Activated CD4-positive, alpha-beta T cell treated with anti-CD3 and anti-CD28 coated beads, Interleukin-2, Interleukin-6, amounts not matched to agents 100 ng/mL and 50 ng/mL, durations not matched to agents 16 hours and 8 hours (primary cell): Measurements from ENCODE around the gene SCAF11.

Experiments
- DNase-seq: peaks from one replicate; pipeline ENCODE4 v3.0.0-alpha.2; 2020

The SCAF11 gene

DNA sequence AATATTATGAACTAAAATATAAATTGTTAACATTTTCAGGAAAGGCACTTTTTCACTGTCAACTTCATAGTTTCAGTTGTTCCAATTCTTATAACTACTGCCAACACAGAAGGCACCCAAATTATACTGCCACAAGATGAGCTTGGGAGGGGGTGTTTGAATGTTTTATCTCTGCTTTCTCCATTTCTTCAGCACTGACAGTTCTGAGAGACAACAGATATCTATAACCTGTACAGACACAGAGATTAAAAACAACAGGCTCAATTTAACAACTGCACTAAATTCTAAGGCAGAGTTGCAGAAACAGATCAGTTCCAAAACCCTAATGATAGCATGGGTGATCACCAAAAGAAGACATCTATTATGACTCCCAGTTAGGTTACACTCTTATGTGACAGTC is 12.8 kb downstream of the SCAF11 start:
- no peak for DNase-seq

GRCh38 chr12:45975506-45975905 is 14.9 kb downstream of the SCAF11 start:
- DNase-seq, result no peak

GRCh38 chr12:45974883-45975282 is 15.5 kb downstream of the SCAF11 start:
- DNase-seq, result no peak

GRCh38 chr12:45974171-45974719 is 16.1 kb downstream of the SCAF11 start:
- no peak for DNase-seq

DNA sequence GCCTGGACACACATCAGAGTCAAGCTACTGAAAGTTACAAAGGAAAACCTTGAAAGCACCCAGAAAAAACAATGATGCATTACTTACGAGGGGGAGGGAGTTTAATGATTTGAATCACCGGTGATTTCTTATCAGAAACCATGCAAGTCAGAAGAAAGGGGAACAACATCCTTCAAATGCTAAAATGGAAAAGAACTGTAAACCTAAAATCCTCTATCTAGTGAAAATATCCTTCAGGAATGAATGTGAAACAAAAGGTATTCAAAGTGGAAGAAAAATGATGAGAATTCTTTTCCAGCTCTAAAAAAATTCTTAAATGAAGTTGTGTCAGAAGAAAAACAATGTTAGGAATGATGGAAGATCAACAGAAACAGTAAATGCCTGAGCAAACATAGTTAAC is 16.8 kb downstream of the SCAF11 start:
- DNase-seq, result no peak

DNA sequence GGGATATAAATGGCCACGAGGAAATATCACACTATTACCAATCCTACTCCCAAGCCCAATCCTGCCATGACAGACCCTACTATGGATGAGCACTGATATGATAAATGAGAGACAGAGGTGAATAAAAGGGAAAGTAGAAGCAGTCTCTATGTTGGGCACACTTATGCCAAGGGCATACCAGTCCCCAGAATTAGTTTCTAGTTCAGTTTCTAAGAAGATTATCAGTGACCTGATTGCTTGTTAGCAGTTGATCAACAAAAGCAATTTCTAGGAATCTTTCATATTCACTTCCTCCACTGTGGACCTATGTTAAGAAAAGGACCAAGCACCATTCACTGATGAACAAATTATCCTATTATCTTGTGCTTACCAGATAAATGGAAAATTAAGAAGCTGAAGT is 20.0 kb downstream of the SCAF11 start:
- DNase-seq, result no peak

DNA sequence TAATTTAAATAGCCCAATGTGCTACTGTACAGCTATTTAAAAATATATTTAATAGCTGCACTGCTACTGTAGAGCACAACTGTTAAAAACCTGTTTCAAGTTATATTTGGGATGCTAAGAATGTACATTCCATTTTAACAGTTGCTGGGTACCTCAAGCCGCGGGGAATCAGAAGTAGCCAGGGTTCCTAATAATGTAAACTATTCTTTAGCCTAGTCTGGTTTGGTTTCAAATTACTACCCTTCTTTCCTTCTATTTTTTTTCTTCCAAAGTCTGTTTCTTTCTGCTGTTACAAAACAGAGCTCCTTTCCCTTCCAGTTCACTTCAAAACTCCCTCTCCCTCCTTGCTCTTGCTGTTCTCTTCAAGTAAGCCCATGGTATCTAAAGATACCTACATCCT is 21.3 kb downstream of the SCAF11 start:
- DNase-seq, result no peak

DNA sequence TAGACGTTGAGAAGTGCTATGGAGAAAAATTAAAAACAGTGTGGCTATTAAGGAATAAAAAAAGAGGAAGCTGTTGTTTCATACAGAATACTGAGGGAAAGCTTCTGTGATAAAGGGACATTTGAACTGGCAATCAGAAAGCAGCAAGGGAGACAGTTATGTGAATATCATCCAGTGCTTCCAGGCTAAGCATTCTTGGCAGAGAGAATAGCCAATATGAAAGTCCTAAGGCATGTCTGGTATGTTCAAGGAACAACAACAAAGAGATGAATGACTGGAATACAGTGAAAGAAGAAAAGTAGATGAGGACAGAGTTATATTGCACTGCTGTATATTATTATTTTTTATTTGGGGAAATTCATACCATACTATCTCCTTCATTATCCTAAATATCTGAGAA is 23.9 kb downstream of the SCAF11 start:
- DNase-seq, result no peak

GRCh38 chr12:45962553-45963325 is 27.6 kb downstream of the SCAF11 start:
- DNase-seq, result no peak

- no peak for DNase-seq
Measured at GRCh38 chr12:45959728-45960127, 30.6 kb downstream of the SCAF11 start.

- DNase-seq, result no peak
Measured at GRCh38 chr12:45959025-45959424, 31.3 kb downstream of the SCAF11 start.

DNA sequence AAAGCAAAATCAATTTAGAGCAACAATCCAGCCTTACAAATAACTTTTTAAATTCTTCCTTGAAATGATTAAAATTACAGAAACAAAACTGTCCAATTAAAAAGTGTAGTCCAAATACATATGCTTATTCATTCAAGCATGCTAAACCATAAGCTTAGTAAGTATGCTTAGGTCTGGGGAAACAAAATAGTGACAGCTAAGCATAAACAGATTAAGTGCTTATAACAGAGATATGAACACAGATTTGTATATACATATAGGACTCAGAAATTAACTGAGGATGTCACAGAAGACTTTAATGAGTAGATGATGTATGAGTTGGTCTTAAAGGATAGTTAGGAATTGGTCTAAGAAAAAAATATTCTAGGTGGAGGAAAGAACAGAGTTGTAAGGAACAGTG is 41.8 kb downstream of the SCAF11 start:
- DNase-seq, result no peak

DNA sequence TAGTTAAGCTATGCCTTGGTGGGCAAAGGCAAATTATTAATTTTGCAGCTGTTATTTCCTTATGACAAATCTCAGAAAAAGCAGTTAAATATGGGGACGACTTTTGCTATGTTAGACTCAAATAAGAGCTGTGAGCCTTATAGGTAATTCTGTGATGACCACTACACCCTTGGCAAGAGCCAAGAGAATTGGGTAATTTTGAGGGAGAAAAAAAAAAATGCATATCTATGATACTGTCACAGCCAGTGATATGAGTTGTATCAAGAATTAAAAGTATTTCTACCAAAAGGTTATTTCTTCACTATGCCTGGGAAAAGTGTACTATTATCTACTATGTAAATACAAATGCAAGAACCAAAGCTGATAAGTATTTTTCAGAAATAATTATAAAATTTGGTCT is 43.9 kb downstream of the SCAF11 start:
- no peak for DNase-seq

- no peak for DNase-seq
Measured at GRCh38 chr12:45944771-45945170, 45.6 kb downstream of the SCAF11 start.

DNA sequence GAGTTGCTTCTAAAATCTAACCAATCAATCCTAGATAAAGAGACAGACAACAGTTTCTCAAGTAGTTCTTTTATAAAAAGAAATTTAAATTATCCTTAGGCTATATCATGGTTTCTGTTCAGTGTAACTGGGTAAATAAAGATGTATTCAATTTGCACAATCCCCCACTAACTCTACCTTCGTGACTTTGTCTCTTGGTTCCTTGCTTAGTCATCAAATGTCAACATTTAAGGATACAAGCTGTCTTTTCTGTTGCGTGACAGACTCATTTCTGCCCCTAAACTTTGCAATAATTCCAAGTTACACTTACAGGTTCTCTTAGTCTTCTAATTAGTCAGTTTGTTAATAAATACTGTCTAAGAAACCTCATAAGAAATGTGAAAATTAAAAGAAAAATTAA is 50.6 kb downstream of the SCAF11 start:
- no peak for DNase-seq

DNA sequence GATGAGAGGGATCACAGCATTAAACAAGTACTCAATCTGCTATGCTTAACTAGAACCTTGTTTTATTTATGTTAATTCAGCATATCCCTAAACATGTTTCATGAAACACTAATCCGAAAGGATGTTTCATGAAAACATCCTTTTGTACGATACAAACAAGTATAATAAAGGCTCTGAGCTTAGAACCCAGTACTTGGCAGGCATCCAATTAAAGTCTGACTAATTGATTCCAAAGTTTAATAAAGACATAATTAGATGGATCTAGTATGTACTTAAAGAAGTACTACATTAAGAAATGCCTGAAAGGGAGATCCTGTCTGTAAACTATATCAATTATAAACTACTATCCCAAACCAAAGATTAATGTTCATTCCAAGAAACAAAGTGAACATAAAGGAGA is 51.8 kb downstream of the SCAF11 start:
- no peak for DNase-seq

GRCh38 chr12:45934956-45935355 is 55.4 kb downstream of the SCAF11 start:
- DNase-seq, result no peak

DNA sequence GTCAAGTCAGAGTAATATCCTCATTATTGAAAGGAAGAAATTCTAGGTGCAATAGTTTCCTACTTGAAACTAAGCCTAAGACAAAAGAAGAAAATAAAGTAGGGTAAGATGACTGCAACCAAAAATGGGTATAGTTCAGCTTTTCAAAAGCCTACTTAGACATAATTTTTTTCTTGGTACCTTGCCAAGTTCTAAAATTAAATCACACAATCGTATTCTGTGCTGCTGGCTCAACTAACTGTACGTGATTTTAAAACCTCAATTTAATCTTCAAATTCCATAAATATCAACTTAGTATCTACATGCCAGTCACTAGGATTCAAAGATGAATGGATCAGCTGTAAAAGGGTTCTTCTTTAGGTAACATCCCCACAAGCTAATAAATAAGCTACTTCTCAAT is 56.9 kb downstream of the SCAF11 start:
- no peak for DNase-seq

- DNase-seq, result no peak
Measured at GRCh38 chr12:45930369-45930768, 60.0 kb downstream of the SCAF11 start.

DNA sequence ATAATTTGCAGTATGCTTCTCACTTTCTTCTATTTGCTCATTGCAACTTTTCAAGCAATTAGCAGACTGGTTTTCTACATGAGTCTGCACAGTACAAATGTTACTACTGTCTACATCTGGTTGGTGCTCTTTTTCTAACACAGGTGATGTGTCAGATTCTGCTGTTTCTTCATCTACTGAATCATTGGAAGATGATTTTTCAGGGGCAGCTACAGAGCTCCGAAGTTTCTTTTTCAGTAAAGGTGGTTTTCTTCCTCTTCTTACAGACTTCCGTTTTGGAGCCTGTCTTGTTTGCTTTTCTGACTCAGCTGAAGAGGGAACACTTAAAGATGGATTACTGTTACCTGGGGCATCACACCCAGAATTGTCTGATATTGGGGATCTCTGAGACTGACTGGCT is 62.1 kb downstream of the SCAF11 start:
- peak; percentile 11 for DNase-seq

- DNase-seq, result no peak
Measured at GRCh38 chr12:45918818-45919217, 71.6 kb downstream of the SCAF11 start.

GRCh38 chr12:45915405-45915804 is 75.0 kb downstream of the SCAF11 start:
- DNase-seq, result no peak

DNA sequence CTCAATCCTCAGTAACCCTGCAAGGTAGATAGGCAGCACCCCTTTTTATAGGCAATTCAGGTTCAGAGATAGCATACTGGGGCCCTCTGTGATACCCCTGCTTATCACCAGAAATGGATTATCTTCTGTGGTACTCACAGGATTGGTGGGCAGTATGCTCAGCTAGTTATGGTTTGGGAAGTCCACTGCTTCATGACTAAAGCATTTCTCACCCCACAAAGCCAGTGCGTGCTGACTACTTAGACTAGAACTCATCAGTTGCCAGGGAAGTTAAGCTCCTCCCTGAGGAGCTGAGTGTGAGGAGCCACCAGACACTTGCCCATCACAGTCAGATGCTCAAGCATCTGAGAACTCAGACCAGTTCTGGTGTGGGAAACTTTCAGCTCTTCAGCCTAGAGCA is 76.3 kb downstream of the SCAF11 start:
- DNase-seq, result no peak

GRCh38 chr12:45913631-45914030 is 76.7 kb downstream of the SCAF11 start:
- no peak for DNase-seq

DNA sequence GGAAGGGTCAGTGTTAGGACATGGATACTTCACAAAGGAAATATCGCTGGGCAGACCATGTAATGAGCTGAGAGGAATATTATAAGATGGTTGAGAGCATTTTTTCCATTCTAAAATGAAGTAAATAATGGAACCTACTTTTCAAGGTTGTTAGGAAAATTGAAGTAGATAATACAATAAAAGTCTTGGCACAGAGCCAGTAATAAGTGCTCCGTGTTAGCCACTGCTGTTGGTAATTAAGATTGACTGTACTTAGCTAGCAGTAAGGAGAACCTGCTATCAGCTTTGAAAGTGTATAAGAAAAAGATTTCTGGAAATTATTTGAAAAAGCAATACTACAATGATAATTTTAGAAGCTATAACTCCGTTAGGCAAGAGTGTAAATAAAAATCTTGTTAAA is 77.6 kb downstream of the SCAF11 start:
- DNase-seq, result no peak
